ENCODE measurements around the gene DHRSX. TPM values are rescaled to one million over a fixed set of nuclear protein-coding genes. Genes with fewer than 3 reads are reported as not detected.
A peak's percentile ranks its signal among the peaks of the same experiment; 100 is the strongest.

Gene DHRSX
- total RNA-seq, 2 donors from 2014 or later, result 36.5 to 45.4 TPM

- no peaks in the 10 kb centered on the region for H3K36me3 ChIP-seq (ENCODE audit: control insufficient read depth, insufficient read depth, low read length)
- H3K4me1 Mint-ChIP-seq, result peaks cover 4% of the 10 kb centered on the region
- H3K27ac ChIP-seq (ENCODE audit: low read depth, low read length), result peak overlapping the region; percentile 44
- WGBS, 2 experiments (ENCODE audit: insufficient coverage in 1 of 2, insufficient read length in 1 of 2), result 56 to 78% methylated on average over 6 of the region's 6 CpGs
- H3K27me3 ChIP-seq (ENCODE audit: control insufficient read depth, insufficient read depth, low read length, poor library complexity, severe bottlenecking), result no peaks in the 10 kb centered on the region
- peaks cover 5% of the 10 kb centered on the region for H3K9me3 Mint-ChIP-seq
- no peak for TF ChIP-seq CTCF (conservative IDR thresholded peaks at IDR 0.05)
- H3K4me3 ChIP-seq (ENCODE audit: low read length), result no peak overlapping the region
- no peaks in the 10 kb centered on the region for H3K27me3 Mint-ChIP-seq (ENCODE audit: insufficient read depth)
- no peaks in the 10 kb centered on the region for H3K4me1 ChIP-seq (ENCODE audit: control insufficient read depth, insufficient read depth, low read length)
- peak overlapping the region; percentile 74 for H3K27ac Mint-ChIP-seq
- no peak for DNase-seq
- H3K4me3 Mint-ChIP-seq, result no peak overlapping the region
- no peaks in the 10 kb centered on the region for H3K36me3 Mint-ChIP-seq (ENCODE audit: low read depth)
- no peak overlapping the region for H3K9ac ChIP-seq (ENCODE audit: extremely low read depth, low read length, poor library complexity, severe bottlenecking)
- H3K9me3 ChIP-seq (ENCODE audit: control insufficient read depth, low read length), result no peaks in the 10 kb centered on the region
Observed at GRCh38 chrX:2513121-2513664, 12.4 kb upstream of the DHRSX start.

DNA sequence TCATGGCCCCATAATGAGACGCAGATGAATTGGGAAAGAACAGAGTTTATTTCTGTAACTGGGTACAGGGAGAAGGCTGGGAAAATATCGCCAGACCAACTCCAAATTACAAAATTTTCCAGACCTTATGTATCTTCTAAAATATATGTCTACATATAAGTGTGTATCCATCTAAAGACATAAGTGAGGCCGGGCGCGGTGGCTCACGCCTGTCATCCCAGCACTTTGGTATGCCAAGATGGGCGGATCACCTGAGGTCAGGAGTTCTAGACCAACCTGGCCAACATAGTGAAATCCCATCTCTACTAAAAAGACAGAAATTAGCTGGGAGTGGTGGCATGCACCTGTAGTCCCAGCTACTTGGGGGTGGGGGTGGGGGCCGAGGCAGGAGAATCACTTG is 11.7 kb upstream of the DHRSX start:
- Histone ChIP-seq H3K4me3 (ENCODE audit: low read length) (no peak overlapping the region), H3K27me3 (ENCODE audit: control insufficient read depth, insufficient read depth, low read length, poor library complexity, severe bottlenecking) (no peaks in the 10 kb centered on the region), H3K36me3 (ENCODE audit: control insufficient read depth, insufficient read depth, low read length) (no peaks in the 10 kb centered on the region), H3K27ac (ENCODE audit: low read depth, low read length) (no peak overlapping the region), H3K9ac (ENCODE audit: extremely low read depth, low read length, poor library complexity, severe bottlenecking) (no peak overlapping the region), H3K4me1 (ENCODE audit: control insufficient read depth, insufficient read depth, low read length) (no peaks in the 10 kb centered on the region), H3K9me3 (ENCODE audit: control insufficient read depth, low read length) (no peaks in the 10 kb centered on the region)
- WGBS, 2 experiments (ENCODE audit: insufficient coverage in 1 of 2, insufficient read length in 1 of 2), result 92 to 93% methylated on average over 2 to 7 of the region's 8 CpGs
- peaks cover 4% of the 10 kb centered on the region for H3K4me1 Mint-ChIP-seq
- no peaks in the 10 kb centered on the region for H3K27me3 Mint-ChIP-seq (ENCODE audit: insufficient read depth)
- no peak overlapping the region for H3K27ac Mint-ChIP-seq
- DNase-seq, result no peak
- no peak for TF ChIP-seq CTCF (conservative IDR thresholded peaks at IDR 0.05)
- H3K9me3 Mint-ChIP-seq, result peaks cover 5% of the 10 kb centered on the region
- no peak overlapping the region for H3K4me3 Mint-ChIP-seq
- no peaks in the 10 kb centered on the region for H3K36me3 Mint-ChIP-seq (ENCODE audit: low read depth)

DNA sequence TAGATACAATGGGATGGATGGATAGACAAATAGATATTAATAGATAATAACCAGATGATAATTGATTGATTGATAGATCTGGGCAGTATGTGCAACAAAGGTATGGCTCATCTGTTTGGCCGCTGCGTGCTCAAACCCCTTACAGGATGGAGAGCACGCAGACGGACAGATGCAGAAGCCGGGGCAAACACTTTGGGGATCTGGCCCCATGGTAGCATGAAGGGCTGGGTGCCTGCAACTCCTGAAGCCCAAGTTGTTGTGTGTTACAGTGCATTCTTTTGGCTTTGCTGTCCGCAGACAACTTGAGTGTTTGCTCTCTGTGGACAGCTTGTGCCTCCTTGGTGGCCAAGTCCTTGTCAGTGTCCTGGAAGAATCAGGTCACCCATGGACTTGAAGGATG is 10.6 kb upstream of the DHRSX start:
- H3K27me3 ChIP-seq (ENCODE audit: control insufficient read depth, insufficient read depth, low read length, poor library complexity, severe bottlenecking), result no peaks in the 10 kb centered on the region
- Mint-ChIP-seq H3K27ac (no peak overlapping the region), H3K9me3 (peaks cover 5% of the 10 kb centered on the region), H3K4me1 (peaks cover 4% of the 10 kb centered on the region), H3K27me3 (ENCODE audit: insufficient read depth) (no peaks in the 10 kb centered on the region), H3K36me3 (ENCODE audit: low read depth) (no peaks in the 10 kb centered on the region), H3K4me3 (no peak overlapping the region)
- DNase-seq, result no peak
- no peaks in the 10 kb centered on the region for H3K36me3 ChIP-seq (ENCODE audit: control insufficient read depth, insufficient read depth, low read length)
- H3K27ac ChIP-seq (ENCODE audit: low read depth, low read length), result no peak overlapping the region
- no peak for TF ChIP-seq CTCF (conservative IDR thresholded peaks at IDR 0.05)
- no peak overlapping the region for H3K9ac ChIP-seq (ENCODE audit: extremely low read depth, low read length, poor library complexity, severe bottlenecking)
- H3K4me3 ChIP-seq (ENCODE audit: low read length), result no peak overlapping the region
- no peaks in the 10 kb centered on the region for H3K4me1 ChIP-seq (ENCODE audit: control insufficient read depth, insufficient read depth, low read length)
- WGBS, 2 experiments (ENCODE audit: insufficient coverage in 1 of 2, insufficient read length in 1 of 2), result 95 to 98% methylated on average over 5 to 6 of the region's 6 CpGs
- H3K9me3 ChIP-seq (ENCODE audit: control insufficient read depth, low read length), result no peaks in the 10 kb centered on the region

Measured in endodermal cell (in vitro differentiated cells).